HL-60 (cell line): ENCODE measurements around the gene TAC3.

Experiments used
- DNase-seq, 2 experiments: peaks; one replicate each; pipeline ENCODE4 v3.0.0-alpha.2; 2010 to 2020; ENCODE audit warnings: low read depth in 1 of 2, low spot score in 1 of 2
- H3K27ac ChIP-seq: fragments of 250-450 bp; sonication (Bioruptor Pico); replicated peaks from 2 replicates; pipeline ENCODE4 v1.5.1; 2020; ENCODE audit warnings: mild to moderate bottlenecking, moderate library complexity
- H3K27me3 ChIP-seq: fragments of 250-450 bp; sonication (Bioruptor Pico); 2 replicates; pipeline ENCODE4 v1.5.1; 2021; ENCODE audit warnings: mild to moderate bottlenecking, moderate library complexity; ENCODE audit not compliant: insufficient read depth, poor library complexity, severe bottlenecking
- H3K4me3 ChIP-seq: replicated peaks from 2 replicates; pipeline ENCODE4 v1.5.1; 2011; ENCODE audit warnings: mild to moderate bottlenecking, control low read depth, low read length; ENCODE audit not compliant: insufficient read depth
- GABPA ChIP-seq: IDR thresholded peaks from 2 replicates; pipeline ENCODE4 v1.6.1; 2012; ENCODE audit warnings: low read depth
- POLR2AphosphoS5 ChIP-seq: IDR thresholded peaks from 2 replicates; pipeline ENCODE4 v1.6.1; 2012; ENCODE audit warnings: low read depth
- SPI1 ChIP-seq: IDR thresholded peaks from 2 replicates; pipeline ENCODE4 v1.6.1; 2012; ENCODE audit warnings: low read depth, mild to moderate bottlenecking, borderline replicate concordance
- TF ChIP-seq, protein P1 (sequence below): IDR thresholded peaks from 2 replicates; pipeline ENCODE4 v1.6.1; 2012; ENCODE audit warnings: low read depth; ENCODE audit not compliant: insufficient replicate concordance
- TF ChIP-seq, protein P2 (sequence below): IDR thresholded peaks from one replicate; pipeline ENCODE4 v1.5.1; 2011; ENCODE audit warnings: low read length, control low read depth, inconsistent platforms; ENCODE audit not compliant: insufficient read depth

The TAC3 gene

DNA sequence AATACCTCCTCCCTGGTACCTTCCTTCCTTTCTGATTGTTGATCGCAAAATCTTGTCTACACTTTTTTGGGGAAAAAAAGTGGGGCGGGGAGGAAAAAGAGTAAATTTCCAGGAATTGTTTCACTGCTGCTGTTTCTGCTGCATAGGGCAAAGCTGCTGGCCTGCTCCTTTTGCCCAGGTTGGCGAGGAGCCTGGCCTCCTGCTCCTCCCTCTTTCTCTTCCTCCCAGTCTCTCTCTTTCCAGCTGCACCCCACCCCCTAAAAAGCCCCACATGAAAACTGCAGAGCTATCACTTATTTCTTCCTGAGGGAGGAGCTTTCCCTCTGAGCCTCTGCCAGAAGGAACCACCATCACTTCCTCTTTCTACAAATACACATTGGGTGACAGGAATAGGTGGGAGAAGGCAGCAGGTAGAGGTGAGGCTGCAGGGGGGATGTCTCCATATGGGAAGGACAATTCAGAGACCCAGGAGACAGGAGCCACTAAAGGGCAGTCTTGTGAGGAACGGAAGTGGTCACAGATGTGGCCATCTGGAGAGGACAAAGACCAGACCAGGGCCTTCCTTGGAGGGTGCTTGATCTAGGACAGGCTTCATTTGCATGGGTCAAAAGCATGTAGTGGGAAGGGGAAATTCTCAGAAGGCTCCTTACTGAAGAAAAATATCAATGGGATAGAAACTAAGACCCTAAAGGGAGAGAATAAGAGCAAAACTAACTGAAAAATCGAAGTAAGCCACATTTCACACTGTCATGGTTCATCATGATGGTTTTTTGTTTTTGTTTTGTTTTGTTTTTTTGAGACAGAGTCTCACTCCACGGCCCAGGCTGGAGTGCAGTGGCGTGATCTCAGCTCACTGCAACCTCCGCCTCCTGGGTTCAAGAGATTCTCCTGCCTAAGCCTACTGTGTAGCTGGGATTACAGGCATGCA lies 24.7 kb downstream of the TAC3 start:
- TF ChIP-seq GABPA = no peak
- TF ChIP-seq SPI1 = peak; percentile 99
- 0 out of 2 replicates have a peak overlapping the region, but pooled peaks have one; percentile 2 for H3K27ac ChIP-seq
- DNase-seq = peak; percentile 38 to 53
- no peaks in the 10 kb centered on the region for H3K27me3 ChIP-seq
- H3K4me3 ChIP-seq = no peak overlapping the region

DNA sequence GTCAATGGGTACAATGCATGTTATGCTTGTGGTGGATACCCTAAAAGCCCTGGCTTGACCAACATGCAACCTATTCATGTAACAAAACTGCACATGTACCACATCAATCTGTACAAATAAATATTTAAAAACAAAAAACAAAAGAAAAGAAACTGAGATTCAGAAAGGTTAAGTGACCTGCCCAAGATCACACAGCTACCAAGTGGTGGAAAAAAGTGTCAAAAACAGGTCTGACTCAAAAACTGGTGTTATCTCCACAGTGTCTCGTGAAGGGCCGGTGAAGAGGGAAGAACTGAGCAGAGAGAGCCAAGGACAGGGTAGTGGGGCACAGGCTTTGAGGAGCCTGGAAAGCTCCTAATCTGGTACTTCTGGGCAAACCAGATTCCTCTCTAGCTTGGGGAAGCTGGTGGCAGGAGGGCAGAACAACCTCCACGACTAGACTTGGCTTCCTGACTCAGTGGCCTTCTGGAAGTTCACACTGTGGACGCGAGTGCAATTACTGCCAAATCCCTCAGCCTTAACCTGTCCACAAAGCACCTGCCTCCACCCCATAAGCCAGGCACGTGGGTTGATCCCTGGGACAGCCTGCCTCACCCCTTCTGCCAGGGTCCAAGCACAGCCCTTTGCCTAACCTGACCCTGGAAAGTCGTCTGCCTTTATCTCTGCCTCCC lies 25.5 kb downstream of the TAC3 start:
- Histone ChIP-seq H3K4me3 (no peak overlapping the region), H3K27me3 (no peaks in the 10 kb centered on the region), H3K27ac (0 out of 2 replicates have a peak overlapping the region, but pooled peaks have one; percentile 2)
- DNase-seq = no peak
- TF ChIP-seq SPI1 (no peak), GABPA (no peak), POLR2AphosphoS5 (no peak)
- TF ChIP-seq, protein P1, sequence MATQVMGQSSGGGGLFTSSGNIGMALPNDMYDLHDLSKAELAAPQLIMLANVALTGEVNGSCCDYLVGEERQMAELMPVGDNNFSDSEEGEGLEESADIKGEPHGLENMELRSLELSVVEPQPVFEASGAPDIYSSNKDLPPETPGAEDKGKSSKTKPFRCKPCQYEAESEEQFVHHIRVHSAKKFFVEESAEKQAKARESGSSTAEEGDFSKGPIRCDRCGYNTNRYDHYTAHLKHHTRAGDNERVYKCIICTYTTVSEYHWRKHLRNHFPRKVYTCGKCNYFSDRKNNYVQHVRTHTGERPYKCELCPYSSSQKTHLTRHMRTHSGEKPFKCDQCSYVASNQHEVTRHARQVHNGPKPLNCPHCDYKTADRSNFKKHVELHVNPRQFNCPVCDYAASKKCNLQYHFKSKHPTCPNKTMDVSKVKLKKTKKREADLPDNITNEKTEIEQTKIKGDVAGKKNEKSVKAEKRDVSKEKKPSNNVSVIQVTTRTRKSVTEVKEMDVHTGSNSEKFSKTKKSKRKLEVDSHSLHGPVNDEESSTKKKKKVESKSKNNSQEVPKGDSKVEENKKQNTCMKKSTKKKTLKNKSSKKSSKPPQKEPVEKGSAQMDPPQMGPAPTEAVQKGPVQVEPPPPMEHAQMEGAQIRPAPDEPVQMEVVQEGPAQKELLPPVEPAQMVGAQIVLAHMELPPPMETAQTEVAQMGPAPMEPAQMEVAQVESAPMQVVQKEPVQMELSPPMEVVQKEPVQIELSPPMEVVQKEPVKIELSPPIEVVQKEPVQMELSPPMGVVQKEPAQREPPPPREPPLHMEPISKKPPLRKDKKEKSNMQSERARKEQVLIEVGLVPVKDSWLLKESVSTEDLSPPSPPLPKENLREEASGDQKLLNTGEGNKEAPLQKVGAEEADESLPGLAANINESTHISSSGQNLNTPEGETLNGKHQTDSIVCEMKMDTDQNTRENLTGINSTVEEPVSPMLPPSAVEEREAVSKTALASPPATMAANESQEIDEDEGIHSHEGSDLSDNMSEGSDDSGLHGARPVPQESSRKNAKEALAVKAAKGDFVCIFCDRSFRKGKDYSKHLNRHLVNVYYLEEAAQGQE = no peak
- TF ChIP-seq, protein P2, sequence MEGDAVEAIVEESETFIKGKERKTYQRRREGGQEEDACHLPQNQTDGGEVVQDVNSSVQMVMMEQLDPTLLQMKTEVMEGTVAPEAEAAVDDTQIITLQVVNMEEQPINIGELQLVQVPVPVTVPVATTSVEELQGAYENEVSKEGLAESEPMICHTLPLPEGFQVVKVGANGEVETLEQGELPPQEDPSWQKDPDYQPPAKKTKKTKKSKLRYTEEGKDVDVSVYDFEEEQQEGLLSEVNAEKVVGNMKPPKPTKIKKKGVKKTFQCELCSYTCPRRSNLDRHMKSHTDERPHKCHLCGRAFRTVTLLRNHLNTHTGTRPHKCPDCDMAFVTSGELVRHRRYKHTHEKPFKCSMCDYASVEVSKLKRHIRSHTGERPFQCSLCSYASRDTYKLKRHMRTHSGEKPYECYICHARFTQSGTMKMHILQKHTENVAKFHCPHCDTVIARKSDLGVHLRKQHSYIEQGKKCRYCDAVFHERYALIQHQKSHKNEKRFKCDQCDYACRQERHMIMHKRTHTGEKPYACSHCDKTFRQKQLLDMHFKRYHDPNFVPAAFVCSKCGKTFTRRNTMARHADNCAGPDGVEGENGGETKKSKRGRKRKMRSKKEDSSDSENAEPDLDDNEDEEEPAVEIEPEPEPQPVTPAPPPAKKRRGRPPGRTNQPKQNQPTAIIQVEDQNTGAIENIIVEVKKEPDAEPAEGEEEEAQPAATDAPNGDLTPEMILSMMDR = no peak

DNA sequence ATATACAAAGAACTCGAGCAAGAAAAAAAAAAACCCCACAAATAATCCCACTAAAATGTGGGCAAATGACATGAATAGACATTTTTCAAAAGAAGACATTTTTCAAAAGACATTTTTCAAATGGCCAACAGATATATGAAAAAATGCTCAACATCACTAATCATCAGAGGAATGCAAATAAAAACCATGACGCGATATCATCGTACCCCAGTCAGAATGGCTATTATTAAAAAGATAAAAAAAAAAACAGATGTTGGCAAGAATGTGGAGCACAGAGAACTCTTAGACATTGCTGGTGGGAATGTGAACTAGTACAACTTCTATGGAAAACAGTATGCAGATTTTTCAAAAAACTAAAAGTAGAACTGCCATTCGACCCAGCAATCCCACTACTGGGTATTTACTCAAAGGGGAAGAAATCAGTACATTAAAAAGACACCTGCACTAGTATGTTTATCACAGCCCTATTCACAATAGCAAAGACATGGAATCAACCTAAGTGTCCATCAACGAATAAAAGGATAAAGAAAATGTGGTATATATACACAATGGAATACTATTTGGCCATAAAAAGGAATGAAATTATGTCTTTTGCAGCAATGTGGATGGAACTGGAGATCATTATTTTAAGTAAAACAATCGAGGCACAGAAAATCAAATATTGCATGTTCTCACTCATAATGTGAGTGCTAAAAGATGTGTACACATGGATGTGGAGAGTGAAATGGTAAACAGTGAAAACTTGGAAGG lies 26.3 kb downstream of the TAC3 start:
- no peak for DNase-seq
- TF ChIP-seq POLR2AphosphoS5 = no peak
- TF ChIP-seq, protein P1 = no peak
- TF ChIP-seq, protein P2 = no peak
- no peak for TF ChIP-seq SPI1
- TF ChIP-seq GABPA = no peak
- Histone ChIP-seq H3K27ac (no peak overlapping the region), H3K4me3 (no peak overlapping the region), H3K27me3 (no peaks in the 10 kb centered on the region)
